Measurements from ENCODE around the gene TEAD4. TPM values are rescaled to one million over a fixed set of nuclear protein-coding genes. Genes with fewer than 3 reads are reported as not detected.

Gene TEAD4
- total and polyA plus RNA-seq, 2 donors (not counting 1 experiment from before 2014, with no cell fraction given) = not detected

DNA sequence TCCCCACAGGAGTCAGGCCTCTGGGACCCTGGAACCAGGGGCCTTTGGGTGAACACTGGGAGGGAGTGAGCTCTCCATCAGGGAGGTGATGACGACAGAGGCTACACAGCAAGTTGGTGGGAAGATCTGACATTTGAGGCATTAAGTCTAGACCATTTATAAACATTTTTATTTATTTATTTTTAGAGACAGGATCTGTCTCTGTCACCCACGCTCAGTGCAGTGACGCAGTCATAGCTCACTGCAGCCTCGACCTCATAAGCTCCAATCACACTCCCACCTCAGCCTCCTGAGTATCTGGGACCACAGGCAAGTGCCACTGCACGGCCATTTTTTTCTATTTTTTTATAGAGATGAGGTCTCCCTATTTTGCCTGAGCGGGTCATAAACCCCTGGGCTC is 53.6 kb downstream of the TEAD4 start:
- WGBS (ENCODE audit: insufficient coverage) = 90% methylated on average over 2 of the region's 6 CpGs
- intact Hi-C loops (cut with micrococcal nuclease) = no loop called here
- Mint-ChIP-seq H3K4me1 (no peaks in the 10 kb centered on the region), H3K9me3 (ENCODE audit: insufficient read depth) (no peaks in the 10 kb centered on the region), H3K27me3 (no peaks in the 10 kb centered on the region), H3K4me3 (no peak overlapping the region), H3K27ac (no peak overlapping the region)
- Histone ChIP-seq H3K27me3 (replicated peaks in 1 of 4; ENCODE audit: control extremely low read depth in 1 of 4, control insufficient read depth in 3 of 4, insufficient read depth in 4 of 4, low read length in 3 of 4) (no peaks in the 10 kb centered on the region), H3K9ac (ENCODE audit: low read length) (no peak overlapping the region), H3K4me1 (ENCODE audit: control insufficient read depth in 2 of 2, insufficient read depth in 2 of 2, low read length in 2 of 2) (no peaks in the 10 kb centered on the region), H3K27ac (ENCODE audit: low read length in 2 of 2) (no peak overlapping the region), H2AFZ (ENCODE audit: insufficient read depth, low read depth, low read length, poor library complexity, severe bottlenecking) (no peak overlapping the region), H4K20me1 (ENCODE audit: control insufficient read depth, insufficient read depth, low read length, poor library complexity, severe bottlenecking) (no peaks in the 10 kb centered on the region), H3K79me2 (ENCODE audit: control insufficient read depth, insufficient read depth, low read length) (no peaks in the 10 kb centered on the region), H3K4me3 (ENCODE audit: control extremely low read depth in 1 of 5, extremely low read depth in 1 of 5, insufficient read depth in 1 of 5, low read depth in 2 of 5, low read length in 4 of 5) (no peak overlapping the region), H3K4me2 (replicated peaks; ENCODE audit: low read depth, low read length, poor library complexity, severe bottlenecking) (no peak overlapping the region), H3K36me3 (replicated peaks in 1 of 2; ENCODE audit: control extremely low read depth in 1 of 2, control insufficient read depth in 1 of 2, extremely low read depth in 1 of 2, insufficient read depth in 2 of 2, low read length in 1 of 2) (no peaks in the 10 kb centered on the region), H3K9me3 (ENCODE audit: control extremely low read depth in 1 of 3, control insufficient read depth in 2 of 3, insufficient read depth in 1 of 3, low read length in 2 of 3) (no peaks in the 10 kb centered on the region)
- DNase-seq (no peak), ATAC-seq (ENCODE audit: low read depth) (no peak)
- POLR2A ChIA-PET = no interaction called here
- CTCF ChIA-PET = no interaction called here
- TF ChIP-seq, protein P1, sequence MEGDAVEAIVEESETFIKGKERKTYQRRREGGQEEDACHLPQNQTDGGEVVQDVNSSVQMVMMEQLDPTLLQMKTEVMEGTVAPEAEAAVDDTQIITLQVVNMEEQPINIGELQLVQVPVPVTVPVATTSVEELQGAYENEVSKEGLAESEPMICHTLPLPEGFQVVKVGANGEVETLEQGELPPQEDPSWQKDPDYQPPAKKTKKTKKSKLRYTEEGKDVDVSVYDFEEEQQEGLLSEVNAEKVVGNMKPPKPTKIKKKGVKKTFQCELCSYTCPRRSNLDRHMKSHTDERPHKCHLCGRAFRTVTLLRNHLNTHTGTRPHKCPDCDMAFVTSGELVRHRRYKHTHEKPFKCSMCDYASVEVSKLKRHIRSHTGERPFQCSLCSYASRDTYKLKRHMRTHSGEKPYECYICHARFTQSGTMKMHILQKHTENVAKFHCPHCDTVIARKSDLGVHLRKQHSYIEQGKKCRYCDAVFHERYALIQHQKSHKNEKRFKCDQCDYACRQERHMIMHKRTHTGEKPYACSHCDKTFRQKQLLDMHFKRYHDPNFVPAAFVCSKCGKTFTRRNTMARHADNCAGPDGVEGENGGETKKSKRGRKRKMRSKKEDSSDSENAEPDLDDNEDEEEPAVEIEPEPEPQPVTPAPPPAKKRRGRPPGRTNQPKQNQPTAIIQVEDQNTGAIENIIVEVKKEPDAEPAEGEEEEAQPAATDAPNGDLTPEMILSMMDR (IDR thresholded peaks at IDR 0.05) = no peak
- TF ChIP-seq EZH2 (IDR thresholded peaks at IDR 0.05; ENCODE audit: borderline replicate concordance, insufficient read depth, low read depth, low read length, poor library complexity, severe bottlenecking) = no peak

- CTCF ChIA-PET = no interaction called here
- H3K4me1 Mint-ChIP-seq = no peaks in the 10 kb centered on the region
- Histone ChIP-seq H3K27ac (ENCODE audit: low read length in 2 of 2) (no peak overlapping the region), H3K4me1 (ENCODE audit: control insufficient read depth in 2 of 2, insufficient read depth in 2 of 2, low read length in 2 of 2) (no peaks in the 10 kb centered on the region), H3K79me2 (ENCODE audit: control insufficient read depth, insufficient read depth, low read length) (no peaks in the 10 kb centered on the region), H3K9me3 (ENCODE audit: control extremely low read depth in 1 of 3, control insufficient read depth in 2 of 3, insufficient read depth in 1 of 3, low read length in 2 of 3) (no peaks in the 10 kb centered on the region), H3K4me3 (ENCODE audit: control extremely low read depth in 1 of 5, extremely low read depth in 1 of 5, insufficient read depth in 1 of 5, low read depth in 2 of 5, low read length in 4 of 5) (no peak overlapping the region), H2AFZ (ENCODE audit: insufficient read depth, low read depth, low read length, poor library complexity, severe bottlenecking) (peak overlapping the region; percentile 28), H3K27me3 (replicated peaks in 1 of 4; ENCODE audit: control extremely low read depth in 1 of 4, control insufficient read depth in 3 of 4, insufficient read depth in 4 of 4, low read length in 3 of 4) (no peaks in the 10 kb centered on the region), H3K4me2 (replicated peaks; ENCODE audit: low read depth, low read length, poor library complexity, severe bottlenecking) (no peak overlapping the region), H3K9ac (ENCODE audit: low read length) (no peak overlapping the region), H3K36me3 (replicated peaks in 1 of 2; ENCODE audit: control extremely low read depth in 1 of 2, control insufficient read depth in 1 of 2, extremely low read depth in 1 of 2, insufficient read depth in 2 of 2, low read length in 1 of 2) (no peaks in the 10 kb centered on the region), H4K20me1 (ENCODE audit: control insufficient read depth, insufficient read depth, low read length, poor library complexity, severe bottlenecking) (no peaks in the 10 kb centered on the region)
- ATAC-seq (ENCODE audit: low read depth) = no peak
- H3K4me3 Mint-ChIP-seq = no peak overlapping the region
- intact Hi-C loops (cut with micrococcal nuclease) = no loop called here
- no peak for DNase-seq
- no peaks in the 10 kb centered on the region for H3K9me3 Mint-ChIP-seq (ENCODE audit: insufficient read depth)
- H3K27me3 Mint-ChIP-seq = no peaks in the 10 kb centered on the region
- WGBS (ENCODE audit: insufficient coverage) = 76% methylated on average over 16 of the region's 16 CpGs
- TF ChIP-seq, protein P1 (IDR thresholded peaks at IDR 0.05) = no peak
- no peak for TF ChIP-seq EZH2 (IDR thresholded peaks at IDR 0.05; ENCODE audit: borderline replicate concordance, insufficient read depth, low read depth, low read length, poor library complexity, severe bottlenecking)
- POLR2A ChIA-PET = no interaction called here
- no peak overlapping the region for H3K27ac Mint-ChIP-seq
These were observed 55.4 kb downstream of the TEAD4 start for GRCh38 chr12:3014641-3015040.

Data from B cell (primary cell).